HepG2 (cell line): ENCODE measurements around the gene CD1B. TPM values are rescaled to one million over a fixed set of nuclear protein-coding genes. Genes with fewer than 3 reads are reported as not detected.

Experiments
- EED ChIP-seq: sonication (generic); formaldehyde crosslinking; IDR thresholded peaks from 2 replicates; pipeline ENCODE4 v1.5.0; 2020; ENCODE audit warnings: mild to moderate bottlenecking, missing genetic modification reagents
- PTBP1 ChIP-seq: fragments of 200-400 bp; formaldehyde crosslinking; IDR thresholded peaks from 2 replicates; pipeline ENCODE4 v1.6.1; 2018; ENCODE audit warnings: low read length, low read depth; ENCODE audit not compliant: poor library complexity, severe bottlenecking
- REXO4 ChIP-seq: sonication (generic); formaldehyde crosslinking; IDR thresholded peaks from 2 replicates; pipeline ENCODE4 v1.8.0; 2022; ENCODE audit warnings: missing genetic modification reagents, mild to moderate bottlenecking, borderline replicate concordance
- SAP130 ChIP-seq: IDR thresholded peaks from 2 replicates; pipeline ENCODE4 v1.6.1; 2016; ENCODE audit warnings: low read depth
- SNAPC4 ChIP-seq: sonication (generic); formaldehyde crosslinking; IDR thresholded peaks from 2 replicates; pipeline ENCODE4 v1.4.0; 2020; ENCODE audit warnings: mild to moderate bottlenecking, missing genetic modification reagents
- ZNF296 ChIP-seq: sonication (generic); formaldehyde crosslinking; conservative IDR thresholded peaks from 2 replicates; pipeline ENCODE4 v1.5.0; 2020; ENCODE audit warnings: mild to moderate bottlenecking, missing genetic modification reagents
- ZNF547 ChIP-seq: sonication (generic); formaldehyde crosslinking; IDR thresholded peaks from 2 replicates; pipeline ENCODE4 v1.5.1; 2020; ENCODE audit warnings: mild to moderate bottlenecking, missing genetic modification reagents
- ZNF703 ChIP-seq: sonication (generic); formaldehyde crosslinking; IDR thresholded peaks from 2 replicates; pipeline ENCODE4 v1.5.1; 2020; ENCODE audit warnings: missing genetic modification reagents, mild to moderate bottlenecking, moderate library complexity, borderline replicate concordance
- ZNF773 ChIP-seq: sonication (generic); formaldehyde crosslinking; IDR thresholded peaks from 2 replicates; pipeline ENCODE4 v1.4.0; 2020; ENCODE audit warnings: missing genetic modification reagents, borderline replicate concordance
- ZNF780A ChIP-seq: sonication (generic); formaldehyde crosslinking; IDR thresholded peaks from 2 replicates; pipeline ENCODE4 v1.8.0; 2022; ENCODE audit warnings: mild to moderate bottlenecking, missing genetic modification reagents, moderate library complexity
- polyA plus RNA-seq, 8 experiments: library from polyadenylated mRNA; depleted of rRNA in 3 of 8; stranded (reverse) in 7 of 8; unstranded in 1 of 8; fragments of >200 nt; fragmentation: Illumina TruSeq in 4 of 8; extraction: Trizol in 4 of 8; gene quantifications; 2 replicates each; pipeline versions ENCODE4 v1.2.1 to v1.2.3, GENCODE V29; 2011 to 2016; ENCODE audit warnings: low read depth in 4 of 8, missing spikeins in 1 of 8, mixed read lengths in 1 of 8; ENCODE audit not compliant: insufficient read depth in 1 of 8
- total RNA-seq, 5 experiments: library from RNA; depleted of rRNA; stranded (reverse); fragments of >200 nt; fragmentation: Illumina TruSeq; extraction: Trizol; gene quantifications; 2 replicates each; pipeline ENCODE4 v1.2.3, GENCODE V29; 2016; ENCODE audit warnings: low read depth in 1 of 5

Gene CD1B
- total and polyA plus RNA-seq, 2 of the 13 experiments (the other 11 are each of a cell fraction or from before 2014, with no cell fraction given) = not detected

- no peak for TF ChIP-seq ZNF780A (CRISPR knock-in tag)
- TF ChIP-seq ZNF547 (CRISPR knock-in tag) = no peak
- TF ChIP-seq PTBP1 = no peak
- no peak for TF ChIP-seq SAP130 (CRISPR knock-in tag)
- TF ChIP-seq ZNF773 (CRISPR knock-in tag) = no peak
- TF ChIP-seq ZNF296 = no peak
- no peak for TF ChIP-seq EED (CRISPR knock-in tag)
- no peak for TF ChIP-seq SNAPC4 (CRISPR knock-in tag)
- TF ChIP-seq REXO4 (CRISPR knock-in tag) = no peak
- no peak for TF ChIP-seq ZNF703 (CRISPR knock-in tag)
Measured at GRCh38 chr1:158366783-158367182, 35.5 kb upstream of the CD1B start (continued).
